Prostate gland (tissue), 2 donors: ENCODE data around the gene SHISA6. TPM values are rescaled to one million over a fixed set of nuclear protein-coding genes. Genes with fewer than 3 reads are reported as not detected.
A peak's percentile ranks its signal among the peaks of the same experiment; 100 is the strongest.

Experiments used
- DNase-seq: peaks from one replicate; pipeline ENCODE4 v3.0.0-alpha.2; 2019; ENCODE audit warnings: low spot score
- H3K27ac ChIP-seq, 2 donors: fragments of 200-600 bp; sonication (generic); 2 replicates each; pipeline ENCODE4 v1.5.1; 2017 to 2019
- H3K27me3 ChIP-seq: fragments of 200-600 bp; sonication (generic); replicated peaks from 2 replicates; pipeline ENCODE4 v1.5.1; 2019; ENCODE audit not compliant: insufficient read depth
- H3K36me3 ChIP-seq, 2 donors: fragments of 200-600 bp; sonication (generic); 1 replicate in 1 of 2; 2 replicates in 1 of 2; pipeline versions ENCODE4 v1.5.1 to v1.8.1; 2017 to 2019
- H3K4me1 ChIP-seq: fragments of 200-600 bp; sonication (generic); replicated peaks from 2 replicates; pipeline ENCODE4 v1.5.1; 2019
- H3K4me3 ChIP-seq, 2 donors: fragments of 200-600 bp; sonication (generic); 2 replicates each; pipeline ENCODE4 v1.5.1; 2017 to 2019
- H3K9me3 ChIP-seq: fragments of 200-600 bp; sonication (generic); 2 replicates; pipeline ENCODE4 v1.5.1; 2017
- POLR2A ChIP-seq: fragments of 450-650 bp; IDR thresholded peaks from one replicate; pipeline ENCODE4 v1.6.1; 2016; ENCODE audit warnings: antibody characterized with exemption, mild to moderate bottlenecking
- POLR2AphosphoS5 ChIP-seq: sonication (generic); formaldehyde crosslinking; IDR thresholded peaks from one replicate; pipeline ENCODE4 v1.6.1; 2017; ENCODE audit warnings: antibody characterized with exemption
- WGBS: methylation state at CpG from one replicate; pipeline ENCODE4 v1.1.5; 2018; 5-methylcytosine and 5-hydroxymethylcytosine counted together
- intact Hi-C: fragments of 100-400 bp; cut with DNase I; formaldehyde crosslinking; loops from one replicate; pipeline ENCODE4 v1.14.2; 2022
- total RNA-seq, 2 donors: library from RNA; depleted of rRNA; stranded (reverse); fragments of >200 nt; gene quantifications; one replicate each; pipeline ENCODE4 v1.1.0, GENCODE V29; 2016
- TF ChIP-seq, protein P1 (sequence below), 4 experiments: fragments of 200-600 bp in 2 of 4; fragments of 450-650 bp in 2 of 4; sonication (generic) in 2 of 4; IDR thresholded peaks; 1 replicate in 3 of 4; 2 replicates in 1 of 4; pipeline ENCODE4 v1.5.1; 2016 to 2019; ENCODE audit warnings: antibody characterized with exemption in 4 of 4, mild to moderate bottlenecking in 2 of 4, moderate library complexity in 2 of 4

SHISA6 gene
- total RNA-seq, 2 donors from 2014 or later = 9.0 to 10.6 TPM

DNA sequence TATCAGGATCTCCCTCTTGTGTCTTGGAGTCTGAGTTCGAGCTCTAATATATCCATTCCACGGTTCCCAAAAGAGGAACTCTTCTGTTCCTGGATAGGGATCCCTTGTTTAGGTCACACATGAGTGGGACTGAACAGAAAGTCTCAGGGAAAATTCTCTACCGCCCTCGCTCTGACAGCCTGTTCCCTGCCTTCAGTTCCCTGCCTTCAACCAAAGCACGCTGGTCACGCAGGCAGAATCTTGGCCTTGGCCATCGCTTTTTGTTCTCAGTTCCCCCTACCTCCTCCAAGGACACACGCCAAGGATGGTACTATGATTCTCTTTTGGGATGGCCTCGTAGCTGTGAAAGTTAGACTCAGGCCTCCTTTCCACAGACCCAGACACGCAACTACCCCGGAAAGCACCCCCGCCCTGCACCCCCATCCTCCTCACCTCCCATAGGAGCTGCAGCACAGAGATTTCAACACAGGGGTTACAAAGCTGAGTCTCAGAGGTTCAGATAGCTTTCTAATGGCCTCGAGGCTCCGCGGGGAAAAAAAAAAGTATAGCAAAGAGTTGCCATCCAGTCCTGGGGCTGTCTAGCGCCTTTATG, 1.5 kb upstream of the SHISA6 start:
- Histone ChIP-seq H3K27me3 (no peaks in the 10 kb centered on the region), H3K36me3 (no peaks in the 10 kb centered on the region), H3K4me1 (no peaks in the 10 kb centered on the region), H3K4me3 (peak overlapping the region in 1 of 2 donors; percentile 65), H3K27ac (peak overlapping the region in 1 of 2 donors; percentile 72), H3K9me3 (no peaks in the 10 kb centered on the region)
- TF ChIP-seq POLR2A (no peak), POLR2AphosphoS5 (no peak)
- TF ChIP-seq, protein P1, sequence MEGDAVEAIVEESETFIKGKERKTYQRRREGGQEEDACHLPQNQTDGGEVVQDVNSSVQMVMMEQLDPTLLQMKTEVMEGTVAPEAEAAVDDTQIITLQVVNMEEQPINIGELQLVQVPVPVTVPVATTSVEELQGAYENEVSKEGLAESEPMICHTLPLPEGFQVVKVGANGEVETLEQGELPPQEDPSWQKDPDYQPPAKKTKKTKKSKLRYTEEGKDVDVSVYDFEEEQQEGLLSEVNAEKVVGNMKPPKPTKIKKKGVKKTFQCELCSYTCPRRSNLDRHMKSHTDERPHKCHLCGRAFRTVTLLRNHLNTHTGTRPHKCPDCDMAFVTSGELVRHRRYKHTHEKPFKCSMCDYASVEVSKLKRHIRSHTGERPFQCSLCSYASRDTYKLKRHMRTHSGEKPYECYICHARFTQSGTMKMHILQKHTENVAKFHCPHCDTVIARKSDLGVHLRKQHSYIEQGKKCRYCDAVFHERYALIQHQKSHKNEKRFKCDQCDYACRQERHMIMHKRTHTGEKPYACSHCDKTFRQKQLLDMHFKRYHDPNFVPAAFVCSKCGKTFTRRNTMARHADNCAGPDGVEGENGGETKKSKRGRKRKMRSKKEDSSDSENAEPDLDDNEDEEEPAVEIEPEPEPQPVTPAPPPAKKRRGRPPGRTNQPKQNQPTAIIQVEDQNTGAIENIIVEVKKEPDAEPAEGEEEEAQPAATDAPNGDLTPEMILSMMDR (IDR thresholded peaks at IDR 0.05) = no peak
- intact Hi-C loops = no loop called here
- WGBS = 31% methylated on average over 16 of the region's 16 CpGs
- no peak for DNase-seq

DNA sequence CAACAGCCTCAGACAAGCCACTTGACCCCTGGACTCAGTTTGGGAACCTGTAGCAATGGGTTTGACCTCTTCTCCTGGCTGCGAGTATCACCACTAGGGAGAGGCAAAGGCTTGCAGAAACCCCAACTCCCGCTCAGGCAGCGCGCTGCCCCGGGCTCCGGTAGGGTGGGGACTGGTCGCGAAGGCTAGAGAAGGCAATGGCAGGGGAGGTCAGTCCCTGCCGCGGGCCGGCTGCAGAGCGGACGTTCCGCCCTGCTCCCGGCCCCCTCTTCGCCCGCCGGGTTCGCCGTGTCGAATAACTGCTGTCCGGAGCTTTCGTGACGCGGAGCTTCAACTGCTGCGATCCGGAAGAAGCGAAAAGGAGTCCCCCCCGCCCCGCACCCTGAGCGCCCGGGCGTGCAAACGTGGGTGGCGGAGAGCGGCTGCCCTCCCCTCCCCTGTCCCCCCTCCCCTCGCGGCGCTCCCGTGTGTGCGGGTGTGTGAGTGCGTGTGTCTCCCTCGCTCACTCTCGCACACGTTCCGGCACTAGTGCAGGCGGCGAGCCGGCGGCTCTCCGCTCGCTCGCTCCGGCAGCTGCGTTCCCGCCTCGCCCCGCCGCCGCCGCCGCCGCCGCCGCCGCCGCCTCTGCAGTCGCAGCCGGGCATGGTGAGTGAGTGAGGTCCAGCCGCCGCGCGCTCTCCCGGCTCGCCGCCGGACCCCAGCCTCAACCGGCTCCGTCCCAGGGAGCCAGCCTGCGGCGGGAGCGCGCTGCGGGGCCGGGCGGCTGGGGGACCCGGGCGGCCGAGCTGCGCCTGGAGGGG, 772 bp upstream of the SHISA6 start:
- H3K27me3 ChIP-seq = no peaks in the 10 kb centered on the region
- WGBS = 2% methylated on average over 39 of the region's 90 CpGs
- peak; percentile 53 for DNase-seq
- peak overlapping the region; percentile 52 to 65 for H3K4me3 ChIP-seq
- intact Hi-C loops = no loop called here
- no peaks in the 10 kb centered on the region for H3K36me3 ChIP-seq
- no peaks in the 10 kb centered on the region for H3K9me3 ChIP-seq
- peak overlapping the region; percentile 55 to 72 for H3K27ac ChIP-seq
- TF ChIP-seq POLR2AphosphoS5 = peak; percentile 20
- TF ChIP-seq, protein P1 (IDR thresholded peaks at IDR 0.05) = peak in 3 of 4 experiments; percentile 43 to 55 (median 44)
- TF ChIP-seq POLR2A = no peak
- no peaks in the 10 kb centered on the region for H3K4me1 ChIP-seq

DNA sequence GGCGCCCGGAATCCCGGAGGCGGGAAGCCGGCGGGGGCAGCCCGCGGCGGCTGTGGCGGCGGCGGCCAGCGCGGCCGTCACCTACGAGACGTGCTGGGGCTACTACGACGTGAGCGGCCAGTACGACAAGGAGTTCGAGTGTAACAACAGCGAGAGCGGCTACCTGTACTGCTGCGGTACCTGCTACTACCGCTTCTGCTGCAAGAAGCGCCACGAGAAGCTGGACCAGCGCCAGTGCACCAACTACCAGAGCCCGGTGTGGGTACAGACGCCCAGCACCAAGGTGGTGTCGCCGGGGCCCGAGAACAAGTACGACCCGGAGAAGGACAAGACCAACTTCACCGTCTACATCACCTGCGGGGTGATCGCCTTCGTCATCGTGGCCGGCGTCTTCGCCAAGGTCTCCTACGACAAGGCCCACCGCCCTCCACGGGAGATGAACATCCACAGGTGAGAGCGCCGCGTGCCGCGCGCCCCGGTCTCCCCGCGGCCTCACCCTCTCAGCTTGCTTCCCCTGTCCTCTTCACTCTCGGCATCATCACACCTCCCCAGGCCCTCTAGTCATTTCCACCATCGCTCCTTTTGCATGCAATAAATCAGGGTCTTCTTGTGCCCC, 706 bp downstream of the SHISA6 start:
- TF ChIP-seq, protein P1 (IDR thresholded peaks at IDR 0.05) = no peak
- no peak for TF ChIP-seq POLR2AphosphoS5
- TF ChIP-seq POLR2A = no peak
- H3K36me3 ChIP-seq = no peaks in the 10 kb centered on the region
- 15% methylated on average over 55 of the region's 58 CpGs for WGBS
- H3K27ac ChIP-seq = no peak overlapping the region
- H3K27me3 ChIP-seq = no peaks in the 10 kb centered on the region
- H3K9me3 ChIP-seq = no peaks in the 10 kb centered on the region
- DNase-seq = peak; percentile 54
- peak overlapping the region; percentile 52 to 65 for H3K4me3 ChIP-seq
- intact Hi-C loops = no loop called here
- no peaks in the 10 kb centered on the region for H3K4me1 ChIP-seq

DNA sequence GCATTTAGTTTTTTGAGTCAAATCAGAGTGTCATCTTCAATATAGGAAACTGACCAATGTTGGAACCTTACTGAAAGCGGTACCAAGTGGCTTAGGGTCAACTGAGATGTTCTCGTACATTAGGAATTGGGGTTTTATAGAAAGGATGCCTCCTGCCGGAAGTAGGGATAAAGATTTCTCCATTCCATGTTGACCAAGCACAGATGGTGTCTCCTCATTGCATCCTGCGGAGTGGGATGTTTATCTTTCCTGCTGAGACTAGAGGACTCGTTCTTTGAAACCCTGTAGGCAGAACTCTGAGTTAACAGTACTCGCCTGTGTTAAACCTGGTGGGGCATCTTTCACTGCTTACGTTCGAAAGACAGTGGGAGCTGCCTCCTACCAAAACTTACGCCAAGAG, 1.4 kb downstream of the SHISA6 start:
- Histone ChIP-seq H3K27me3 (no peaks in the 10 kb centered on the region), H3K9me3 (no peaks in the 10 kb centered on the region)

More for the DNA sequence above, 1.4 kb downstream of the SHISA6 start:
- DNase-seq = no peak
- no peak overlapping the region for H3K4me3 ChIP-seq
- H3K4me1 ChIP-seq = no peaks in the 10 kb centered on the region
- intact Hi-C loops = no loop called here
- H3K36me3 ChIP-seq = no peaks in the 10 kb centered on the region
- no peak overlapping the region for H3K27ac ChIP-seq
- 66% methylated on average over 9 of the region's 9 CpGs for WGBS
- TF ChIP-seq, protein P1 (IDR thresholded peaks at IDR 0.05) = no peak
- TF ChIP-seq POLR2A (no peak), POLR2AphosphoS5 (no peak)
